ENCODE results near the gene LTO1. TPM values are rescaled to one million over a fixed set of nuclear protein-coding genes. Genes with fewer than 3 reads are reported as not detected.
"Not testable (repeated sequence)": the region's sequence is repeated elsewhere in the genome, so short reads cannot be mapped to it uniquely, and the experiment has no call there.

Gene LTO1
- total and polyA plus RNA-seq, 2 of the 13 experiments (the other 11 are each of a cell fraction or from before 2014, with no cell fraction given), result 11.8 to 15.0 TPM

- TF ChIP-seq NFE2L2 (IDR thresholded peaks at IDR 0.05; ENCODE audit: low read length) (peak; percentile 100), GATAD2A (CRISPR knock-in tag; IDR thresholded peaks at IDR 0.05) (peak; percentile 82), ZNF362 (CRISPR knock-in tag; IDR thresholded peaks at IDR 0.05; ENCODE audit: borderline replicate concordance) (peak; percentile 29; the same call in 1 of the 2 replicates), THRA (CRISPR knock-in tag; IDR thresholded peaks at IDR 0.05; ENCODE audit: borderline replicate concordance) (peak; percentile 44; the same call in 1 of the 2 replicates), ARID4A (CRISPR knock-in tag; IDR thresholded peaks at IDR 0.05; ENCODE audit: borderline replicate concordance) (peak; percentile 44; the same call in 1 of the 2 replicates), FOXP1 (CRISPR knock-in tag; IDR thresholded peaks at IDR 0.05) (peak; percentile 60; the same call in 1 of the 2 replicates), PATZ1 (CRISPR knock-in tag; IDR thresholded peaks at IDR 0.05) (peak; percentile 64), ZNF33A (CRISPR knock-in tag; IDR thresholded peaks at IDR 0.05; ENCODE audit: borderline replicate concordance) (0 out of 2 replicates have a peak, but pooled peaks have one; percentile 65), USF2 (IDR thresholded peaks at IDR 0.05; ENCODE audit: low read depth, low read length) (peak; percentile 36; the same call in 1 of the 2 replicates), USF2 (CRISPR knock-in tag; IDR thresholded peaks at IDR 0.05; ENCODE audit: borderline replicate concordance) (peak; percentile 37; the same call in 1 of the 2 replicates), FOXP4 (CRISPR knock-in tag; IDR thresholded peaks at IDR 0.05) (peak; percentile 49; the same call in 1 of the 2 replicates), FOXJ3 (CRISPR knock-in tag; IDR thresholded peaks at IDR 0.05; ENCODE audit: borderline replicate concordance) (0 out of 2 replicates have a peak, but pooled peaks have one; percentile 24)
- TF ChIP-seq FOXP1 (IDR thresholded peaks at IDR 0.05), result not testable (repeated sequence)
Observed at GRCh38 chr11:69687969-69688771, 13.0 kb upstream of the LTO1 start (continued).

Measured in HepG2 (cell line).